HepG2 (cell line): Measurements from ENCODE around the gene NDUFA5. TPM values are rescaled to one million over a fixed set of nuclear protein-coding genes. Genes with fewer than 3 reads are reported as not detected.

Source experiments
- ATAC-seq: fragments of 200-7000 bp; cut with Tn5 transposase; 3 replicates; pipeline ENCODE4 v1.9.1; 2020; ENCODE audit warnings: mild to moderate bottlenecking, moderate library complexity
- BruUV-seq: library from RNA; stranded (reverse); fragments of 400-500 nt; replicated peaks from 2 replicates; lab custom pipeline; 2021; lab: Mats Ljungman, UMichigan
- CTCF ChIA-PET: fragments of 300-600 bp; formaldehyde crosslinking; extraction: SDS; loops from one replicate; lab custom pipeline; 2021; ENCODE audit warnings: low total read pairs, inconsistent platforms, low intra/inter-chr PET ratio; lab: Yijun Ruan, JAX
- POLR2A ChIA-PET: fragments of 350-600 bp; sonication (Branson Sonifier 250); formaldehyde crosslinking; loops from one replicate; lab custom pipeline; 2020; ENCODE audit warnings: antibody characterized with exemption, inconsistent platforms; lab: Yijun Ruan, JAX
- DNase-seq: peaks from one replicate; pipeline ENCODE4 v3.0.0-alpha.2; 2015; ENCODE audit warnings: low spot score
- FAIRE-seq: peaks from 3 replicates; lab custom pipeline; 2011; peaks lifted over from hg19 to GRCh38; lab: Jason Lieb, UNC
- H2AFZ ChIP-seq: one replicate; pipeline ENCODE4 v1.6.1; 2011; ENCODE audit warnings: low read length, inconsistent platforms
- H3K27ac ChIP-seq: fragments of 300-600 bp; 3 replicates; pipeline ENCODE4 v1.8.0; 2011; ENCODE audit warnings: mixed run types, mild to moderate bottlenecking, mixed read lengths, low read length, inconsistent platforms; ENCODE audit not compliant: insufficient read depth; ENCODE audit errors: extremely low read length
- H3K27me3 ChIP-seq, 2 experiments: fragments of 200-600 bp in 1 of 2; 2 replicates in 1 of 2; 3 replicates in 1 of 2; pipeline versions ENCODE4 v1.6.0 to v1.8.0; 2011; ENCODE audit warnings: low read length in 2 of 2, mild to moderate bottlenecking in 2 of 2, moderate library complexity in 2 of 2, inconsistent platforms in 1 of 2; ENCODE audit not compliant: insufficient read depth in 2 of 2, control insufficient read depth in 1 of 2
- H3K36me3 ChIP-seq, 2 experiments: fragments of 200-600 bp in 1 of 2; replicated peaks in 1 of 2; 2 replicates in 1 of 2; 3 replicates in 1 of 2; pipeline versions ENCODE4 v1.5.1 to v1.8.0; 2011; ENCODE audit warnings: low read length in 2 of 2, inconsistent platforms in 1 of 2; ENCODE audit not compliant: insufficient read depth in 2 of 2, control insufficient read depth in 1 of 2
- H3K4me1 ChIP-seq: 2 replicates; pipeline ENCODE4 v1.5.1; 2012; ENCODE audit warnings: low read length, inconsistent platforms; ENCODE audit not compliant: insufficient read depth
- H3K4me2 ChIP-seq: 2 replicates; pipeline ENCODE4 v1.6.0; 2011; ENCODE audit warnings: low read depth, low read length, inconsistent platforms
- H3K4me3 ChIP-seq, 3 experiments: fragments of 200-600 bp in 1 of 3; sonication (generic), shearing (Covaris generic) in 1 of 3; replicated peaks in 1 of 3; 2 replicates each; pipeline ENCODE4 v1.5.1; 2011 to 2016; ENCODE audit warnings: low read length in 3 of 3, inconsistent platforms in 2 of 3, low read depth in 2 of 3, mild to moderate bottlenecking in 2 of 3, control low read depth in 1 of 3, mixed read lengths in 1 of 3; ENCODE audit not compliant: insufficient read depth in 1 of 3
- H3K79me2 ChIP-seq: one replicate; pipeline ENCODE4 v1.6.1; 2011; ENCODE audit warnings: low read length, inconsistent platforms; ENCODE audit not compliant: insufficient read depth
- H3K9ac ChIP-seq: 2 replicates; pipeline ENCODE4 v1.6.0; 2011; ENCODE audit warnings: mild to moderate bottlenecking, low read depth, low read length, inconsistent platforms; ENCODE audit not compliant: insufficient read depth
- H3K9me3 ChIP-seq: 2 replicates; pipeline ENCODE4 v1.5.1; 2012; ENCODE audit warnings: mild to moderate bottlenecking, low read length
- H4K20me1 ChIP-seq: 2 replicates; pipeline ENCODE4 v1.6.0; 2011; ENCODE audit warnings: inconsistent platforms, mild to moderate bottlenecking, low read length, moderate library complexity; ENCODE audit not compliant: insufficient read depth
- MAFF ChIP-seq: IDR thresholded peaks from 2 replicates; pipeline ENCODE4 v1.6.1; 2011; ENCODE audit warnings: low read depth, low read length, improper control_type of control experiment
- MAFK ChIP-seq, 2 experiments: IDR thresholded peaks in 1 of 2; conservative IDR thresholded peaks in 1 of 2; 2 replicates each; pipeline ENCODE4 v1.6.1; 2011; ENCODE audit warnings: improper control_type of control experiment in 2 of 2, low read length in 2 of 2
- NAIF1 ChIP-seq: sonication (generic); formaldehyde crosslinking; IDR thresholded peaks from 2 replicates; pipeline ENCODE4 v1.5.0; 2020; ENCODE audit warnings: mild to moderate bottlenecking, missing genetic modification reagents, borderline replicate concordance
- NKX3-1 ChIP-seq: sonication (generic); formaldehyde crosslinking; IDR thresholded peaks from 2 replicates; pipeline ENCODE4 v1.5.0; 2020; ENCODE audit warnings: missing genetic modification reagents
- POGZ ChIP-seq: sonication (generic); formaldehyde crosslinking; IDR thresholded peaks from 2 replicates; pipeline ENCODE4 v1.4.0; 2020; ENCODE audit warnings: mild to moderate bottlenecking, missing genetic modification reagents
- TP53 ChIP-seq: sonication (generic); formaldehyde crosslinking; conservative IDR thresholded peaks from 2 replicates; pipeline ENCODE4 v1.4.0; 2020; ENCODE audit warnings: missing genetic modification reagents
- ZBTB38 ChIP-seq: sonication (generic); formaldehyde crosslinking; IDR thresholded peaks from 2 replicates; pipeline ENCODE4 v1.5.1; 2020; ENCODE audit warnings: mild to moderate bottlenecking, missing genetic modification reagents
- ZNF569 ChIP-seq: sonication (generic); formaldehyde crosslinking; IDR thresholded peaks from 2 replicates; pipeline ENCODE4 v1.5.0; 2020; ENCODE audit warnings: mild to moderate bottlenecking, missing genetic modification reagents, moderate library complexity, borderline replicate concordance
- ZNF713 ChIP-seq: sonication (generic); formaldehyde crosslinking; IDR thresholded peaks from 2 replicates; pipeline ENCODE4 v1.4.0; 2020; ENCODE audit warnings: mild to moderate bottlenecking, missing genetic modification reagents
- WGBS: methylation state at CpG from one replicate; pipeline ENCODE4 v1.1.6; 2017; ENCODE audit warnings: low lambda C conversion rate; 5-methylcytosine and 5-hydroxymethylcytosine counted together
- in situ Hi-C: cut with HindIII; loops from 2 replicates; pipeline ENCODE4 v1.10.0; 2017; ENCODE audit warnings: low pct_unique_long_range_greater_than_20kb; ENCODE audit not compliant: extremely low pct_ligation_motif_present
- intact Hi-C: fragments of 100-400 bp; cut with micrococcal nuclease; formaldehyde crosslinking; loops from one replicate; pipeline ENCODE4 v1.10.0; 2022; ENCODE audit not compliant: unreplicated experiment
- polyA plus RNA-seq, 8 experiments: library from polyadenylated mRNA; depleted of rRNA in 3 of 8; stranded (reverse) in 7 of 8; unstranded in 1 of 8; fragments of >200 nt; fragmentation: Illumina TruSeq in 4 of 8; extraction: Trizol in 4 of 8; gene quantifications; 2 replicates each; pipeline versions ENCODE4 v1.2.1 to v1.2.3, GENCODE V29; 2011 to 2016; ENCODE audit warnings: low read depth in 4 of 8, missing spikeins in 1 of 8, mixed read lengths in 1 of 8; ENCODE audit not compliant: insufficient read depth in 1 of 8
- total RNA-seq, 5 experiments: library from RNA; depleted of rRNA; stranded (reverse); fragments of >200 nt; fragmentation: Illumina TruSeq; extraction: Trizol; gene quantifications; 2 replicates each; pipeline ENCODE4 v1.2.3, GENCODE V29; 2016; ENCODE audit warnings: low read depth in 1 of 5
- TF ChIP-seq, protein P1 (sequence below): sonication (generic); formaldehyde crosslinking; IDR thresholded peaks from 2 replicates; pipeline ENCODE4 v1.4.0; 2020; ENCODE audit warnings: missing genetic modification reagents, borderline replicate concordance

The NDUFA5 gene
- total and polyA plus RNA-seq, 2 of the 13 experiments (the other 11 are each of a cell fraction or from before 2014, with no cell fraction given): 16.9 to 55.9 TPM

DNA sequence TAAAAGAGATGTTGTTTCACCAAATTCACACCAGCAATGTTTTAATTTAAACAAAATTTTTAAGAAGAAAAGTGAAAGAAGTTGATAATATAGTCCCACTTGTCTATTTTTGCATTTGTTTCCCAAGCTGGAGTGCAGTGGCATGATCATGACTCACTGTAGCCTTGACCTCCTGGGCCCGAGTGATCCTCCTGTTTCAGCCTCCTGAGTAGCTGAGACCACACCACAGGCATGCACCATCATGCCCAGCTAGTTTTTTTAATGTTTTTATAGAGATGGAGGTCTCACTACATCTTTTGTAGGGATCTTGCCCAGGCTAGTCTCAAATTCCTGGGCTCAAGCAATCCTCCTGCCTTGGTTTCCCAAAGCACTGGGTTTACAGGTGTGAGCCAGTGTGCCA is 14.1 kb upstream of the NDUFA5 start (continued):
- TF ChIP-seq NKX3-1 (CRISPR knock-in tag) (no peak), NAIF1 (CRISPR knock-in tag) (no peak)

- Histone ChIP-seq H3K9ac (no peak overlapping the region), H3K9me3 (no peaks in the 10 kb centered on the region), H3K27ac (no peak overlapping the region), H3K4me3 (no peak overlapping the region), H3K4me2 (no peak overlapping the region), H3K79me2 (no peaks in the 10 kb centered on the region), H4K20me1 (no peaks in the 10 kb centered on the region), H3K27me3 (no peaks in the 10 kb centered on the region), H3K36me3 (no peaks in the 10 kb centered on the region), H2AFZ (no peak overlapping the region), H3K4me1 (no peaks in the 10 kb centered on the region)
- ATAC-seq (no peak), DNase-seq (no peak), FAIRE-seq (no peak)
- POLR2A ChIA-PET: no interaction called here
- peak; percentile 31; the same call in 1 of the 2 replicates for TF ChIP-seq MAFF
- TF ChIP-seq MAFK (conservative IDR thresholded peaks at IDR 0.05 in 1 of 2, IDR thresholded peaks at IDR 0.05 in 1 of 2; ENCODE audit: low read length in 2 of 2): peak in 1 of 2 experiments; percentile 37; a peak in 1 of 4 replicates
- TF ChIP-seq ZNF713: no peak
- intact Hi-C loops (no loop called here), in situ Hi-C loops (no loop called here)
- no TSS peak for BruUV-seq
- WGBS: 0% methylated on average over 1 of the region's 1 CpG
- CTCF ChIA-PET: no interaction called here
Measured at GRCh38 chr7:123571187-123571586, 13.6 kb upstream of the NDUFA5 start.

DNA sequence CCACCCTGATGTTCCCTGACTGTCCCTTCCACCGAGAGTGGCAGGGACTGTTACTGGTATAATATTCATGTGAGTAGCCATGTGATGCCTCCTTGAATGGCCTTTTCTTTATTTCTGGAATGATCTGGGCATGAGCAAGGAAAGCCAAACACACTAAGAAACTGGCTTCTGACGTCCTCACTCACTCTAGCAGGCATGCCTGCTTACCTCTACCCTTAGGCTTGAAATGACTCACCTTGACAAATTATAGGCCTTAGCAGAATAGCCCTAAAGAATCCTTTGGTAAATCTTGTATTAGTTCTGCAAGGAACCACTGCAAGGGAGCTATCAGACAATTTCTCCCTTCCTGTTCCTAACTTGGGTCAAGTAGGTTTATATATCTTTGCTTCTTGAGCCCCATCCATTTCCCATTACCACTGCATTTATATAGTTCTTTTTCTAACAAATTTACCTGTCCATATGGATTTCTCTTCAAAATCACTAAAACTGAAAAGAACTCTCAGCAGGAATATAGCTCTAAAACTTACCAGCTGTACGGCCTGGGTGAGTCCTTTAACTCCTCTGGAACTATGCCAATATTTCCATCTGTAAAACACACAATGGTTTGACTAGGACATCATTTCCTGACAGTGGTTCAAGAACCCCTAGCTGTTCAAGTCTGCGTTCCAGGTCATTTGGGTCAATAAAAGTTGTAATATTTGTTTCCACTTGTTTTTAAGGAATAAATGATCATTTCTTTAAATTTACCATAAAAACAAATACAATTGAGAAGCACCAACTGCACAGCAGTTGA is 13.0 kb upstream of the NDUFA5 start:
- intact Hi-C loops (no loop called here), in situ Hi-C loops (no loop called here)
- ChIA-PET POLR2A (no interaction called here), CTCF (no interaction called here)
- BruUV-seq: no TSS peak
- Histone ChIP-seq H3K27ac (no peak overlapping the region), H2AFZ (no peak overlapping the region), H3K4me1 (no peaks in the 10 kb centered on the region), H3K9ac (no peak overlapping the region), H3K36me3 (no peaks in the 10 kb centered on the region), H3K9me3 (no peaks in the 10 kb centered on the region), H3K4me3 (no peak overlapping the region), H3K4me2 (no peak overlapping the region), H3K27me3 (no peaks in the 10 kb centered on the region), H3K79me2 (no peaks in the 10 kb centered on the region), H4K20me1 (no peaks in the 10 kb centered on the region)
- WGBS: 7% methylated on average over 4 of the region's 4 CpGs
- TF ChIP-seq, protein P1, sequence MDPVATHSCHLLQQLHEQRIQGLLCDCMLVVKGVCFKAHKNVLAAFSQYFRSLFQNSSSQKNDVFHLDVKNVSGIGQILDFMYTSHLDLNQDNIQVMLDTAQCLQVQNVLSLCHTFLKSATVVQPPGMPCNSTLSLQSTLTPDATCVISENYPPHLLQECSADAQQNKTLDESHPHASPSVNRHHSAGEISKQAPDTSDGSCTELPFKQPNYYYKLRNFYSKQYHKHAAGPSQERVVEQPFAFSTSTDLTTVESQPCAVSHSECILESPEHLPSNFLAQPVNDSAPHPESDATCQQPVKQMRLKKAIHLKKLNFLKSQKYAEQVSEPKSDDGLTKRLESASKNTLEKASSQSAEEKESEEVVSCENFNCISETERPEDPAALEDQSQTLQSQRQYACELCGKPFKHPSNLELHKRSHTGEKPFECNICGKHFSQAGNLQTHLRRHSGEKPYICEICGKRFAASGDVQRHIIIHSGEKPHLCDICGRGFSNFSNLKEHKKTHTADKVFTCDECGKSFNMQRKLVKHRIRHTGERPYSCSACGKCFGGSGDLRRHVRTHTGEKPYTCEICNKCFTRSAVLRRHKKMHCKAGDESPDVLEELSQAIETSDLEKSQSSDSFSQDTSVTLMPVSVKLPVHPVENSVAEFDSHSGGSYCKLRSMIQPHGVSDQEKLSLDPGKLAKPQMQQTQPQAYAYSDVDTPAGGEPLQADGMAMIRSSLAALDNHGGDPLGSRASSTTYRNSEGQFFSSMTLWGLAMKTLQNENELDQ (CRISPR knock-in tag): no peak
- TF ChIP-seq ZBTB38 (CRISPR knock-in tag): no peak
- no peak for TF ChIP-seq POGZ (CRISPR knock-in tag)
- TF ChIP-seq ZNF569 (CRISPR knock-in tag): no peak
- TF ChIP-seq TP53 (CRISPR knock-in tag): no peak
- DNase-seq (no peak), FAIRE-seq (no peak), ATAC-seq (no peak)
